Measurements from ENCODE around the gene CDK5R2. TPM values are rescaled to one million over a fixed set of nuclear protein-coding genes. Genes with fewer than 3 reads are reported as not detected.

Gene CDK5R2
- total and polyA plus RNA-seq, 7 donors = 0.14 to 0.48 (median 0.36) TPM; not detected in 4

GRCh38 chr2:218956039-218956438 lies 3.4 kb upstream of the CDK5R2 start:
- Histone ChIP-seq H3K4me3 (no peak overlapping the region), H3K27ac (no peak overlapping the region), H3K36me3 (no peaks in the 10 kb centered on the region), H3K27me3 (peaks cover 24 to 68% (median 29%) of the 10 kb centered on the region in 3 donors), H3K9me3 (no peaks in the 10 kb centered on the region), H3K4me1 (peaks cover 0 to 21% (median 19%) of the 10 kb centered on the region in 4 donors)
- WGBS, 2 donors = 47 to 56% methylated on average over 1 of the region's 1 CpG
- no peak for DNase-seq
- intact Hi-C loops (cut with DNase I) = no loop called here
- no peak for TF ChIP-seq POLR2AphosphoS5 (IDR thresholded peaks at IDR 0.05)
- TF ChIP-seq CTCF (IDR thresholded peaks at IDR 0.05) = no peak
- TF ChIP-seq EP300 (IDR thresholded peaks at IDR 0.05) = no peak
- no peak for TF ChIP-seq POLR2A (IDR thresholded peaks at IDR 0.05)

- TF ChIP-seq CTCF (IDR thresholded peaks at IDR 0.05) (no peak), POLR2AphosphoS5 (IDR thresholded peaks at IDR 0.05) (no peak), POLR2A (IDR thresholded peaks at IDR 0.05) (no peak), EP300 (IDR thresholded peaks at IDR 0.05) (no peak)
- H3K36me3 ChIP-seq = no peaks in the 10 kb centered on the region
- no peak overlapping the region for H3K4me3 ChIP-seq
- no peak for DNase-seq
- H3K9me3 ChIP-seq = no peaks in the 10 kb centered on the region
- WGBS, 2 donors = 67 to 83% methylated on average over 4 of the region's 4 CpGs
- peaks cover 0 to 30% (median 19%) of the 10 kb centered on the region in 4 donors for H3K4me1 ChIP-seq
- H3K27ac ChIP-seq = no peak overlapping the region
- peaks cover 40 to 79% (median 46%) of the 10 kb centered on the region in 3 donors for H3K27me3 ChIP-seq
- intact Hi-C loops (cut with DNase I) = no loop called here
These were observed 1.8 kb upstream of the CDK5R2 start for GRCh38 chr2:218957671-218958070.

- H3K27ac ChIP-seq = no peak overlapping the region
- H3K4me3 ChIP-seq = no peak overlapping the region
- no peaks in the 10 kb centered on the region for H3K36me3 ChIP-seq
- intact Hi-C loops (cut with DNase I) = no loop called here
- WGBS, 2 donors = 93 to 100% methylated on average over 1 of the region's 1 CpG
- DNase-seq = no peak
- TF ChIP-seq CTCF (IDR thresholded peaks at IDR 0.05) (no peak), POLR2A (IDR thresholded peaks at IDR 0.05) (no peak), EP300 (IDR thresholded peaks at IDR 0.05) (no peak), POLR2AphosphoS5 (IDR thresholded peaks at IDR 0.05) (no peak)
- peaks cover 0 to 34% (median 24%) of the 10 kb centered on the region in 4 donors for H3K4me1 ChIP-seq
- H3K27me3 ChIP-seq = peaks cover 45 to 81% (median 52%) of the 10 kb centered on the region in 3 donors
- no peaks in the 10 kb centered on the region for H3K9me3 ChIP-seq
These were observed 1.2 kb upstream of the CDK5R2 start for GRCh38 chr2:218958276-218958675.

GRCh38 chr2:218959761-218960308 lies 369 bp downstream of the CDK5R2 start:
- Histone ChIP-seq H3K9me3 (no peaks in the 10 kb centered on the region), H3K4me1 (peaks cover 0 to 35% (median 24%) of the 10 kb centered on the region in 4 donors), H3K27ac (no peak overlapping the region), H3K4me3 (peak overlapping the region in 3 of 4 donors; percentile 18 to 45 (median 38)), H3K36me3 (no peaks in the 10 kb centered on the region), H3K27me3 (peaks cover 53 to 87% (median 65%) of the 10 kb centered on the region in 3 donors)
- WGBS, 2 donors = 2 to 3% methylated on average over 67 of the region's 67 CpGs
- no peak for DNase-seq
- intact Hi-C loops (cut with DNase I) = no loop called here
- no peak for TF ChIP-seq EP300 (IDR thresholded peaks at IDR 0.05)
- no peak for TF ChIP-seq POLR2A (IDR thresholded peaks at IDR 0.05)
- TF ChIP-seq CTCF (IDR thresholded peaks at IDR 0.05) = no peak
- no peak for TF ChIP-seq POLR2AphosphoS5 (IDR thresholded peaks at IDR 0.05)
